ENCODE results near the gene LUC7L2. TPM values are rescaled to one million over a fixed set of nuclear protein-coding genes. Genes with fewer than 3 reads are reported as not detected.
"Not testable (repeated sequence)": the region's sequence is repeated elsewhere in the genome, so short reads cannot be mapped to it uniquely, and the experiment has no call there.

Gene LUC7L2
- total RNA-seq, 1 experiment from 2014 or later = 81.2 TPM

DNA sequence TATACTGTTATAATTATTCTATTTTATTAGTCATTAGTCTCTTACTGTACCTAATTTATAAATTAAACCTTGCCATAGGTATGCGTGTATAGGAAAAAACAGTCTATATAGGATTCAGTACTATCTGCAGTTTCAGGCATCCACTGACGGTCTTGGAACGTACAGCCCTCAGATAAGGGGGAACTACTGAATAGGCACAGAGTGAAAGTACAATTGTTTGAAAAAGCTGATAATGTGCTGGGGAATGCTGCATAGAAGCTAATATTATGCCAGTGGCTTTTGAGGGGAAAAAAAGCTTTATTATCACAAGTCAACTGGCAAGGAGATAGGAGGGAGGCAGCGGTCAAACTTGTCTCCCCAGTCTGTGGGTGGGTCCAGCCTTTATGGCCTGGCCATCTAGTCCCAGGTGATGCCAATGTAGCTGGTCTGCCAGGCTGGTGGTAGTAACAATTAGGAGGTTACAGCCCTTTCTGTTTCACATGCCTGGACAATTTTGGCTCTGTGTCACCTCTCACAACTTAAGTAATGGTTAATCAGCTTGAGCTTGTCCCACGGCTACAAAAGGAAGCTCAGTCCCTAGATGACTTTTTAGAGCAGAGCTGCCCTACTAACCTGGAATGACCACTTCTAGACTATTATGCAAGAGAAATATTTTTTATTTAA, 26.9 kb upstream of the LUC7L2 start:
- Histone ChIP-seq H3K27me3 (ENCODE audit: insufficient read depth, low read length) (no peaks in the 10 kb centered on the region), H2BK15ac (ENCODE audit: low read depth, low read length) (no peak overlapping the region), H3K79me1 (ENCODE audit: insufficient read depth, low read depth, low read length, poor library complexity, severe bottlenecking) (no peaks in the 10 kb centered on the region), H2BK5ac (ENCODE audit: insufficient read length, low read length) (no peak overlapping the region), H3T11ph (ENCODE audit: low read length) (no peak overlapping the region), H3K79me2 (ENCODE audit: insufficient read depth, low read length) (no peaks in the 10 kb centered on the region), H4K5ac (ENCODE audit: insufficient read length, low read depth, low read length) (no peak overlapping the region), H3K23ac (ENCODE audit: insufficient read length, low read depth, low read length) (no peak overlapping the region), H3K27ac (ENCODE audit: insufficient read length, low read depth, low read length) (no peak overlapping the region), H4K91ac (ENCODE audit: insufficient read length, low read depth, low read length) (no peak overlapping the region), H3K23me2 (ENCODE audit: insufficient read length, low read depth, low read length, poor library complexity, severe bottlenecking) (no peaks in the 10 kb centered on the region), H2BK120ac (ENCODE audit: low read depth, low read length, poor library complexity, severe bottlenecking) (no peak overlapping the region), H2BK20ac (ENCODE audit: low read depth, low read length, poor library complexity, severe bottlenecking) (no peak overlapping the region), H4K8ac (replicated peaks; ENCODE audit: insufficient read length, low read depth, low read length) (no peak overlapping the region), H2AK5ac (ENCODE audit: insufficient read length, low read length) (no peak overlapping the region), H3K4me2 (ENCODE audit: insufficient read depth, insufficient read length, low read length) (no peak overlapping the region), H3K18ac (ENCODE audit: insufficient read length, low read depth, low read length) (no peak overlapping the region), H3K56ac (ENCODE audit: insufficient read length, low read depth, low read length) (no peak overlapping the region), H2AFZ (ENCODE audit: low read length) (no peak overlapping the region), H3K4me1 (ENCODE audit: insufficient read depth, low read length) (no peaks in the 10 kb centered on the region), H3K4ac (ENCODE audit: low read depth, low read length) (no peak overlapping the region), H3K9me3 (ENCODE audit: control insufficient read depth, low read depth, low read length) (no peaks in the 10 kb centered on the region), H3K9ac (ENCODE audit: extremely low read depth, insufficient read length, low read length) (no peak overlapping the region), H3K14ac (ENCODE audit: insufficient read depth, low read length) (no peak overlapping the region), H2BK12ac (ENCODE audit: insufficient read length, low read depth, low read length) (no peak overlapping the region), H4K20me1 (ENCODE audit: control insufficient read depth, insufficient read depth, insufficient read length) (no peaks in the 10 kb centered on the region)
- Mint-ChIP-seq H3K4me3 (no peak overlapping the region), H3K27ac (no peak overlapping the region), H3K27me3 (ENCODE audit: low read depth) (peaks cover 9% of the 10 kb centered on the region), H3K4me1 (no peaks in the 10 kb centered on the region), H3K36me3 (ENCODE audit: insufficient read depth in 1 of 3, low read depth in 3 of 3) (no peaks in the 10 kb centered on the region), H3K9me3 (no peaks in the 10 kb centered on the region)
- no peak for DNase-seq
- WGBS (ENCODE audit: extremely low coverage, insufficient read length, low lambda C conversion rate) = no CpG with 5 or more reads among the region's 5 CpGs
- no peak for TF ChIP-seq CTCF (conservative IDR thresholded peaks at IDR 0.05)

DNA sequence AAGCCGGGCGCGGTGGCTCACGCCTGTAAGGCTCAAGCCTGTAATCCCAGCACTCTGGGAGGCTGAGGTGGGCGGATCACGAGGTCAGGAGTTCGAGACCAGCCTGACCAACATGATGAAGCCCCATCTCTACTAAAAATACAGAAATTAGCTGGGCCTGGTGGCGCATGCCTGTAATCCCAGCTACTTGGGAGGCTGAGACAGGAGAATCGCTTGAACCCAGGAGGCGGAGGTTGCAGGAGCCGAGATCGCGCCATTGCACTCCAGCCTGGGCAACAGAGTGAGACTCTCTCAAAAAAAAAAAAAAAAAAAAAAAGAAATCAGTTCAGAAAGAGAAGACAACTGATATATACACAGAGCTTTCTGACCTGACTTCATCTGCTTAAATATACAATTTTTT, 26.3 kb upstream of the LUC7L2 start:
- not testable (repeated sequence) for H3K36me3 Mint-ChIP-seq (ENCODE audit: insufficient read depth in 1 of 3, low read depth in 3 of 3); H3K27ac Mint-ChIP-seq; H4K8ac ChIP-seq (replicated peaks; ENCODE audit: insufficient read length, low read depth, low read length)

More for the DNA sequence above, 26.3 kb upstream of the LUC7L2 start:
- H2AFZ ChIP-seq (ENCODE audit: low read length); H2BK120ac ChIP-seq (ENCODE audit: low read depth, low read length, poor library complexity, severe bottlenecking); H3K18ac ChIP-seq (ENCODE audit: insufficient read length, low read depth, low read length); H3K27ac ChIP-seq (ENCODE audit: insufficient read length, low read depth, low read length); H3K4me1 Mint-ChIP-seq; H4K91ac ChIP-seq (ENCODE audit: insufficient read length, low read depth, low read length); H3K56ac ChIP-seq (ENCODE audit: insufficient read length, low read depth, low read length); H3K23ac ChIP-seq (ENCODE audit: insufficient read length, low read depth, low read length); H3K9me3 Mint-ChIP-seq; H3K4ac ChIP-seq (ENCODE audit: low read depth, low read length); H3K14ac ChIP-seq (ENCODE audit: insufficient read depth, low read length); H3K79me2 ChIP-seq (ENCODE audit: insufficient read depth, low read length); H2BK20ac ChIP-seq (ENCODE audit: low read depth, low read length, poor library complexity, severe bottlenecking); H3K9ac ChIP-seq (ENCODE audit: extremely low read depth, insufficient read length, low read length); H3K79me1 ChIP-seq (ENCODE audit: insufficient read depth, low read depth, low read length, poor library complexity, severe bottlenecking); H2BK12ac ChIP-seq (ENCODE audit: insufficient read length, low read depth, low read length); H3K4me3 Mint-ChIP-seq; H2AK5ac ChIP-seq (ENCODE audit: insufficient read length, low read length); H3K23me2 ChIP-seq (ENCODE audit: insufficient read length, low read depth, low read length, poor library complexity, severe bottlenecking); H4K5ac ChIP-seq (ENCODE audit: insufficient read length, low read depth, low read length); H3T11ph ChIP-seq (ENCODE audit: low read length); H2BK5ac ChIP-seq (ENCODE audit: insufficient read length, low read length); H3K27me3 ChIP-seq (ENCODE audit: insufficient read depth, low read length); H3K4me2 ChIP-seq (ENCODE audit: insufficient read depth, insufficient read length, low read length); H3K9me3 ChIP-seq (ENCODE audit: control insufficient read depth, low read depth, low read length); DNase-seq; H2BK15ac ChIP-seq (ENCODE audit: low read depth, low read length); H3K4me1 ChIP-seq (ENCODE audit: insufficient read depth, low read length); H4K20me1 ChIP-seq (ENCODE audit: control insufficient read depth, insufficient read depth, insufficient read length): not testable (repeated sequence)
- no CpG with 5 or more reads among the region's 13 CpGs for WGBS (ENCODE audit: extremely low coverage, insufficient read length, low lambda C conversion rate)
- peaks cover 12% of the 10 kb centered on the region for H3K27me3 Mint-ChIP-seq (ENCODE audit: low read depth)
